CD4-positive, alpha-beta T cell (primary cell): ENCODE results near the gene RAD50. TPM values are rescaled to one million over a fixed set of nuclear protein-coding genes. Genes with fewer than 3 reads are reported as not detected.
"Not testable (repeated sequence)": the region's sequence is repeated elsewhere in the genome, so short reads cannot be mapped to it uniquely, and the experiment has no call there.

Source experiments
- ATAC-seq: fragments of 200-7000 bp; cut with Tn5 transposase; one replicate; pipeline ENCODE4 v1.10.0; 2022; ENCODE audit warnings: mild to moderate bottlenecking; ENCODE audit not compliant: poor library complexity
- CTCF ChIA-PET: fragments of 350-600 bp; sonication (Branson Sonifier 250); formaldehyde crosslinking; loops from one replicate; lab custom pipeline; 2021; ENCODE audit warnings: antibody characterized with exemption, inconsistent platforms; lab: Charles Lee
- POLR2A ChIA-PET: fragments of 350-600 bp; sonication (Branson Sonifier 250); formaldehyde crosslinking; loops from one replicate; lab custom pipeline; 2021; ENCODE audit warnings: antibody characterized with exemption, inconsistent platforms; lab: Charles Lee
- DNase-seq, 14 experiments: peaks; one replicate each; pipeline ENCODE4 v3.0.0-alpha.2; 2013 to 2020; ENCODE audit warnings: mixed read lengths in 2 of 14
- H3K27ac ChIP-seq, 2 donors: one replicate each; pipeline versions ENCODE4 v1.5.1 to v1.7.0; 2013; ENCODE audit warnings: low read length in 2 of 2, low read depth in 1 of 2, mild to moderate bottlenecking in 1 of 2
- H3K27me3 ChIP-seq, 2 experiments: 1 replicate in 1 of 2; 2 replicates in 1 of 2; pipeline versions ENCODE4 v1.6.1 to v1.7.0; 2013; ENCODE audit warnings: low read length in 2 of 2, control low read depth in 1 of 2, mild to moderate bottlenecking in 1 of 2, moderate library complexity in 1 of 2; ENCODE audit not compliant: insufficient read depth in 2 of 2, control insufficient read depth in 1 of 2
- H3K36me3 ChIP-seq: one replicate; pipeline ENCODE4 v1.6.1; 2013; ENCODE audit warnings: low read length, control low read depth; ENCODE audit not compliant: insufficient read depth
- H3K4me1 ChIP-seq: one replicate; pipeline ENCODE4 v1.6.1; 2013; ENCODE audit warnings: low read length, control low read depth; ENCODE audit not compliant: insufficient read depth
- H3K4me3 ChIP-seq: one replicate; pipeline ENCODE4 v1.5.1; 2013; ENCODE audit warnings: mild to moderate bottlenecking, low read length, moderate library complexity
- H3K9me3 ChIP-seq, 2 experiments: 1 replicate in 1 of 2; 2 replicates in 1 of 2; pipeline versions ENCODE4 v1.6.1 to v1.7.0; 2013; ENCODE audit warnings: low read length in 2 of 2, mild to moderate bottlenecking in 2 of 2, control low read depth in 1 of 2, moderate library complexity in 1 of 2; ENCODE audit not compliant: control insufficient read depth in 1 of 2, insufficient read depth in 1 of 2
- H3K27ac Mint-ChIP-seq: one replicate; pipeline ENCODE4 v1.8.0; 2020; ENCODE audit warnings: mixed read lengths
- H3K27me3 Mint-ChIP-seq: one replicate; pipeline ENCODE4 v1.8.0; 2021; ENCODE audit warnings: mixed read lengths
- H3K36me3 Mint-ChIP-seq: one replicate; pipeline ENCODE4 v1.8.0; 2021; ENCODE audit warnings: low read depth, mixed read lengths
- H3K4me1 Mint-ChIP-seq: one replicate; pipeline ENCODE4 v1.8.0; 2021; ENCODE audit warnings: low read depth, mixed read lengths
- H3K4me3 Mint-ChIP-seq: one replicate; pipeline ENCODE4 v1.8.0; 2020; ENCODE audit warnings: mild to moderate bottlenecking, mixed read lengths
- H3K9me3 Mint-ChIP-seq: one replicate; pipeline ENCODE4 v1.8.0; 2020; ENCODE audit warnings: mixed read lengths
- CTCF ChIP-seq: fragments of 200-600 bp; IDR thresholded peaks from one replicate; pipeline ENCODE4 v1.8.0; 2022; ENCODE audit warnings: antibody characterized with exemption, mild to moderate bottlenecking
- intact Hi-C, 2 experiments: fragments of 100-400 bp; cut with DNase I in 1 of 2; cut with micrococcal nuclease in 1 of 2; formaldehyde crosslinking; loops; one replicate each; pipeline versions ENCODE4 v1.15.1 to v1.9.0; 2023 to 2025; cut with DNase I, micrococcal nuclease
- total RNA-seq, 174 experiments: library from RNA in 2 of 174; stranded (reverse) in 2 of 174; gene quantifications; one replicate each; pipeline ENCODE4 v1.2.3 and lab custom pipeline; 2021 to 2026

The RAD50 gene
- total RNA-seq, 2 experiments from 2014 or later, result 12.7 to 13.4 TPM

GRCh38 chr5:132627470-132627869 is 70.7 kb downstream of the RAD50 start:
- Histone ChIP-seq H3K27ac (no peak overlapping the region), H3K9me3 (no peaks in the 10 kb centered on the region), H3K36me3 (peaks cover 13% of the 10 kb centered on the region), H3K4me1 (peaks cover 3% of the 10 kb centered on the region), H3K4me3 (no peak overlapping the region), H3K27me3 (no peaks in the 10 kb centered on the region)
- Mint-ChIP-seq H3K4me3 (no peak overlapping the region), H3K36me3 (peaks cover 74% of the 10 kb centered on the region), H3K9me3 (no peaks in the 10 kb centered on the region), H3K27ac (no peak overlapping the region), H3K27me3 (no peaks in the 10 kb centered on the region), H3K4me1 (peaks cover 5% of the 10 kb centered on the region)
- ATAC-seq (no peak), DNase-seq (no peak)
- ChIA-PET CTCF (no interaction called here), POLR2A (no interaction called here)
- intact Hi-C loops, result no loop called here
- no peak for TF ChIP-seq CTCF

DNA sequence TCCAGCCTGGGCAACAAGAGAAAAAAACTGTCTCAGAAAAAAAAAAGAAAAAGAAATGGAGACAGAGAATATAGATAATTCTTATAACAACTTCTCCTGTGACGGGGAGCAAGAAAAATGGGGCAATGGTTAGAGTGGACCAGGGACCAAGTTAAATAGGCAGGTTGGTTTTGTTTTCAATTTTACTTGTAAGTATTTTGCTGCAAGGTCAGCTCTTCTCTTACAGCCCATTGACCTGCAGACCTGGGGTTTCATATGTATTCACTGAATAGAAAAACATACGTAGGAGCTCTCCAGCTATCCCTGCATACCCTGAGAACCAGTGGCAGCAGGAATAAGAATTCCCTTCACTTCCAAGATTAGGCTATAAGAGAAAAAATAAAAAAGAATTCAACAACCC is 72.0 kb downstream of the RAD50 start:
- intact Hi-C loops, result no loop called here
- TF ChIP-seq CTCF, result no peak
- H3K9me3 ChIP-seq, result no peaks in the 10 kb centered on the region
- no peaks in the 10 kb centered on the region for H3K27me3 Mint-ChIP-seq
- peaks cover 3% of the 10 kb centered on the region for H3K4me1 ChIP-seq
- DNase-seq, result no peak
- H3K27ac ChIP-seq, result no peak overlapping the region
- peak overlapping the region; percentile 49 for H3K27ac Mint-ChIP-seq
- H3K27me3 ChIP-seq, result no peaks in the 10 kb centered on the region
- peaks cover 65% of the 10 kb centered on the region for H3K36me3 Mint-ChIP-seq
- no peak overlapping the region for H3K4me3 ChIP-seq
- no peak for ATAC-seq
- no peak overlapping the region for H3K4me3 Mint-ChIP-seq
- ChIA-PET CTCF (no interaction called here), POLR2A (no interaction called here)
- H3K36me3 ChIP-seq, result peaks cover 7% of the 10 kb centered on the region
- H3K9me3 Mint-ChIP-seq, result no peaks in the 10 kb centered on the region
- H3K4me1 Mint-ChIP-seq, result peaks cover 5% of the 10 kb centered on the region

- no peaks in the 10 kb centered on the region for H3K9me3 ChIP-seq
- ATAC-seq (no peak), DNase-seq (peak in 1 of 14 experiments; percentile 26)
- peaks cover 65% of the 10 kb centered on the region for H3K36me3 Mint-ChIP-seq
- H3K36me3 ChIP-seq, result peaks cover 7% of the 10 kb centered on the region
- ChIA-PET CTCF (interaction anchor here (1.2 kb wide), 1 partner anchor 10 kb away, joined by 3 read pairs; no protein-coding TSS in a partner anchor), POLR2A (no interaction called here)
- no peaks in the 10 kb centered on the region for H3K27me3 Mint-ChIP-seq
- H3K4me1 Mint-ChIP-seq, result peaks cover 5% of the 10 kb centered on the region
- H3K4me3 Mint-ChIP-seq, result no peak overlapping the region
- no peaks in the 10 kb centered on the region for H3K9me3 Mint-ChIP-seq
- H3K4me3 ChIP-seq, result no peak overlapping the region
- no peak for TF ChIP-seq CTCF
- H3K27ac Mint-ChIP-seq, result peak overlapping the region; percentile 49
- no peaks in the 10 kb centered on the region for H3K27me3 ChIP-seq
- H3K4me1 ChIP-seq, result peaks cover 3% of the 10 kb centered on the region
- H3K27ac ChIP-seq, result no peak overlapping the region
- intact Hi-C loops, result no loop called here
Measured at GRCh38 chr5:132629230-132629944, 72.6 kb downstream of the RAD50 start.

- POLR2A ChIA-PET, ATAC-seq, H3K4me3 Mint-ChIP-seq, H3K9me3 Mint-ChIP-seq, H3K4me3 ChIP-seq, H3K27me3 ChIP-seq, H3K4me1 Mint-ChIP-seq, CTCF ChIA-PET, DNase-seq, H3K27me3 Mint-ChIP-seq, H3K27ac ChIP-seq, H3K9me3 ChIP-seq, H3K4me1 ChIP-seq, H3K27ac Mint-ChIP-seq, intact Hi-C loops: not testable (repeated sequence)
- peaks cover 76% of the 10 kb centered on the region for H3K36me3 Mint-ChIP-seq
- peaks cover 20% of the 10 kb centered on the region for H3K36me3 ChIP-seq
Measured at GRCh38 chr5:132633587-132633986, 76.8 kb downstream of the RAD50 start.
